Measurements from ENCODE around the gene SRGAP2B.
"Not testable (repeated sequence)": the region's sequence is repeated elsewhere in the genome, so short reads cannot be mapped to it uniquely, and the experiment has no call there.

Gene SRGAP2B

GRCh38 chr1:144910729-144911128, 184.4 kb downstream of the SRGAP2B start:
- not testable (repeated sequence) for DNase-seq (ENCODE audit: low read depth in 3 of 3, low spot score in 1 of 3)

DNA sequence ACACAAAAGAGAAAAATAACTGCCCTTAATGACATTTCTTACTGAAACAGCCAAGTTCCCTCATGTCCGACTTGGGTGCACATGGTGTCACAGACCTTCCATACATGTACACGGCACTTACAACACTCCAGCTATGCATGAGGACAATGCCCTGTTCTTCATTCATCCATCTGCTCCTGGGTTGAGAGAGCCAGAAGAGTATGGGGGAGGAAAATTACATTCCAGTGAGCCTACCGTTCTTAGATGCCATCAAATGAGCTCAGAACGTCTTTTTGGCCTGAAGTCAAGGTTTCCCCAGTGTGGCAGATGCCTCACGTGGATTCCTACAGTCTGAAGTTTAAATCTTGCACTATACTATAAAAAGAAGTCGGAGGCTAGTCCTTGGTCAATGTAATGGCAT, 194.3 kb downstream of the SRGAP2B start:
- DNase-seq (ENCODE audit: low read depth in 3 of 3, low spot score in 1 of 3): not testable (repeated sequence)

DNA sequence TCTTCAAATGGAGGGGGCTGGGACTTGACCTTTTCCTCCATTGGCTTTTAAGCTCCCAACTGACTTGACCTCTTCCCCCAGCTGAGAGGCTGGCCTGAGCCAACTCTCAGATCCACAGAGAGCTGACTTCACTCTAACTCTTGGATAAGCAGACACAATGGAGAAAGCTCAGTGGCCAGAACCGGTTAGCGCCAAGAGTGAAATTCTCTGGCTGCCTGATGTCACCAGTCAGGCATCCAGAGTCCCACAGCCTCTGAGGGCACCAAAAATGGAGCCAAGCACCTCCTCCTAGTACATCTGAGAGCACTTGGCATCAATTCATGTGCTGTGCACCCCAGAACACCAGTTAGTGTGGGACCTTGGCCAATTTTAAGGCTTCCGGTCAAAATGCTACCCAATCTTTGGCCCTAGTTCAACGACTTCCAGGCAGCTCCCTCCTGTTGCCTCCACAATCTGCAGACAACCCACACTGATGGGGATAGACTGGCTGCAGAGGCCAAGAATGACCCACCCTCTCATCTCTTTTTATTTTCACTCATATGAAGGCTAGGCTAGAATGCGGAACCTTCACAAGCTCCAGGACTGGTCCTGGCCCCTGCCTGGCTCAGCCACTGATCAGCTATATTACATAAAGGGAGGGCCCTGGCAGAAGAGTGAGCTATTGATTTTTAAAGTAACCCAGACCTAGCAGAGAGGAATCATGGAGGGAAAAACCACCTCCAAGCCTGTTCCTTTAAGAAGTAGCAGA, 200.5 kb downstream of the SRGAP2B start:
- not testable (repeated sequence) for DNase-seq (ENCODE audit: low read depth in 3 of 3, low spot score in 1 of 3)

DNA sequence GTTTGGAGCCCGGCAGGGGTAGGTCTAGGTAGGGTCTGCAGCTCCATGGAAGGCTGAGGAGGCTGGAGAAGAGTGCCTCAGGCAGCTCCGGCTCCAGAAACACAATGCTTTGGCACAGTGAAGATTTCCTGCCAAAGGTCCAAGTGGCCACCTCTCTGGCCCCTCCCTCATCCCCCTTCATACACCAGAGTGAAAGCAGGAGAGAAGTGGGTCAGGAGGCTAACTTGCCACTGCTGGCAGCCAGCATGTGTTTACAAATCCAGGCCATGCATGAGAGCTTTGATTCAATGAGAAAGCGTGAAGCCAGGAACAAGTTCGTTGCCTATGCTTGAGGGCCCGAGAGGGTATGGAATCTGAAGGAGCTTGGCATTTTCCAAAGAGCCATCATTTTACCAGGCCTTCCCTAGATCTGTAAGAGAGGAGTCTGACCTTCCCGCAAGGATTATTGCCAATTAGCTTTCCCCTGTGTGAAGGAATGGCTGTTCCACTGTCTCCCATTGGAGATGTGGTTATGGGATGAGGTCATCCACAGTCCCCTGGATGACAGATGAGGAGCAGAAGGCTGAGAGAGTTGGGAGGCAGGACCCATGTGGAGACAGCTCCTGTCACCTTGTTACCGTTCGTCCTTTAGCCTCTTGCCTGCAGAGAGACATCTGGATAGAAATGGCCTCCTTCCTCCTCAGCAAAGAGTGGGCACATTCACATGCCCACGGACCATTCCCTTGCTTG, 201.3 kb downstream of the SRGAP2B start:
- DNase-seq (ENCODE audit: low read depth in 3 of 3, low spot score in 1 of 3): not testable (repeated sequence)

GRCh38 chr1:144893062-144893461, 202.1 kb downstream of the SRGAP2B start:
- not testable (repeated sequence) for DNase-seq (ENCODE audit: low read depth in 3 of 3, low spot score in 1 of 3)

- not testable (repeated sequence) for DNase-seq (ENCODE audit: low read depth in 3 of 3, low spot score in 1 of 3)
These were observed 205.5 kb downstream of the SRGAP2B start for GRCh38 chr1:144889450-144890115.

- peak in 1 of 3 donors; percentile 9 for DNase-seq (ENCODE audit: low read depth in 3 of 3, low spot score in 1 of 3)
These were observed 212.1 kb downstream of the SRGAP2B start for GRCh38 chr1:144883022-144883421.

DNA sequence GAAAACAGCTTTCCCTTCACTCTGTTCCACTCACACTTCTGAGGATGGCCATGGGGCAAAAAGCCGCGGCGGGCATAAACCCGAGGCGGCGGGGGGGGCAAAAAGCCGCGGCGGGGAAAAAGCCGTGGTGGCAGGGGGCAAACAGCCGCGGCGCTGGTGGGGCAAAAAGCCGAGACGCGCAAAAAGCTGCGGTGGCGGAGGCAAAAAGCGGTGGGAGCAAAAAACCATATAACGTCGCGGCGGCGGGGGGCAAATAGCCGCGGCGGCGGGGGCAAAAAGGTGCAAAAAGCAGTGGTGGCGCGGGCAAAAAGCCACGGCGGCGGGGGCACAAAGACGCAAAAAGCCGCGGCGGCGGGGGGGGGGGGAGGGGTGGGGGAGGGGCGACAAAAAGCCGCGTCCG, 212.8 kb downstream of the SRGAP2B start:
- not testable (repeated sequence) for DNase-seq (ENCODE audit: low read depth in 3 of 3, low spot score in 1 of 3)

DNA sequence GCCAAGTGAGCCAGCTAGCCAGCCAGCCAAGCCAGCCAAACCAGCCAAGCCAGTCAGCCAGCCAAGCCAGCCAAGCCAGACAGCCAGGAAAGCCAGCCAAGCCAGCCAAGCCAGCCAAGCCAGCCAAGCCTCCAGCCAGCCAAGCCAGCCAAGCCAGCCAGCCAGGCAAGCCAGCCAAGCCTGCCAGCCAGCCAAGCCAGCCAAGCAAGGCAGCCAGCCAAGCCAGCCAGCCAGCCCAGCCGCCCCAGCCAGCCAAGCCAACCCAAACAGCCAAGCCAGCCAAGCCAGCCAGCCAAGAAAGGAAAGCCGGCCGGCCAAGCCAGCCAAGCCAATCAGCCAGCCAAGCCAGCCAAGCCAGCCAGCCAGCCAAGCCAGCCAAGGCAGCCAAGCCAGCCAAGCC, 236.5 kb downstream of the SRGAP2B start:
- not testable (repeated sequence) for DNase-seq (ENCODE audit: low read depth in 3 of 3, low spot score in 1 of 3)

Data from stimulated activated CD4-positive, alpha-beta T cell treated with anti-CD3 and anti-CD28 coated beads, TNF-alpha, amount 100 ng/mL, for 1 hour (primary cell).